ENCODE results near the gene LIPK.

LIPK gene

DNA sequence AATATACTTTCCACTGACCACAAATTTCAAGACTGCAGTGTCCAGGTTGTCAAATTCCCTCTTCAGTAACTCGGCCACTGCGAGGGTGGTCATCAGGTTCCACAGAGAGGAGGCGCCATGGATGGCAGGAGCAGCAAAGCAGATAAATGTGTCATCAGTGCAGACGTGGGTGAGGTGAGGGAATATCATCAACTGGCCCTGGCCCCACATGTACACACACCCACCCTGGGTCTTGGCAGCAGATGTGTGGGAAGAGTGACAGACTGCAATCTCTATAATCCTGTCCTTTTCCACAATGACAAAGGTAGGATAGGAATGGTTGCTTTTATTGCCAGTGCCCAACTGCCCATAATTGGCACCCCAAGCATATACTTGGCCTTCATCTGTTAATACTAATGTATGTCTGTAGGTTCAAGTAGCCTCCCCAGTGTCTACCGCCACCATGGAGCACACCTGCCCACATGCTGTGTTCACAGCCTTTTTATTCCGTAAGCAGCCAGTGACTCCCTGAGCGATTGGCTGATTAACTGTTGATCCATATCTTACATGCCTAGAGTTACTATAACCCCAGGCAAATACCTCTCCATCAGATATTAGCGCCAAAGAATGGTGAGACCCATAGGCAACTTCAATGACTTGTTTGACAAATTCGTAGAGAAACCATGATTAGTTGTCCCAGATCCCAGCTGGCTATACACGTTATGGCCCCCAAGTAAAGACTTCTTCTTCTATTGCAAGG is 80.2 kb downstream of the LIPK start:
- no peak for DNase-seq (ENCODE audit: low read depth)

- DNase-seq (ENCODE audit: low read depth), result no peak
Observed at GRCh38 chr10:88787463-88787862, 81.4 kb downstream of the LIPK start.

DNA sequence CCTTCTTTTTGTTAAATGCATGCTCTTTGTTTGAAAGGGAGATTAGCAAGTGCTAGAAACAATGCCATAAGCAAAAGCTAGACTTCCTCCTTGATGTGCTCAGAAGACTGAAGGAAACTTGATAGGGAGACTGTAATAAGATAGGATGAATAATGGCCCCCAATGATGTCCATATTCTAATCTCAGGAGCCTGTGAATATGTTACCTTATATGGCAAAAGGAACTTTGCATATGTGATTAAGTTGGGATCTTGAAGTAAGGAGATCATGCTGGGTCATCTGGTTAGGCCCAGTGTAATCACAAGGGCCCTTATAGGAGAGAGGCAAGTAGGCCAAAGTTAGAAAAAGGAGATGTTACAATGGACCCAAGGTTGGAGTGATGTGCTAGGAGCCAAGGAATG is 82.9 kb downstream of the LIPK start:
- DNase-seq (ENCODE audit: low read depth), result no peak

GRCh38 chr10:88791924-88792323 is 85.9 kb downstream of the LIPK start:
- DNase-seq (ENCODE audit: low read depth), result no peak

GRCh38 chr10:88792661-88793060 is 86.6 kb downstream of the LIPK start:
- no peak for DNase-seq (ENCODE audit: low read depth)

GRCh38 chr10:88793712-88794299 is 87.8 kb downstream of the LIPK start:
- DNase-seq (ENCODE audit: low read depth), result no peak

GRCh38 chr10:88794731-88795130 is 88.7 kb downstream of the LIPK start:
- no peak for DNase-seq (ENCODE audit: low read depth)

GRCh38 chr10:88800152-88801125 is 94.4 kb downstream of the LIPK start:
- no peak for DNase-seq (ENCODE audit: low read depth)

Data from stimulated activated CD8-positive, alpha-beta memory T cell treated with anti-CD3 and anti-CD28 coated beads, Interleukin-7, amount 100 ng/mL, for 24 hours (primary cell).